HG03066 (cell line): ENCODE data around the gene CNRIP1.

Experiments
- ATAC-seq: cut with Tn5 transposase; IDR thresholded peaks from one replicate; pipeline ENCODE4 v1.9.1; 2021; ENCODE audit warnings: low read depth; ENCODE audit not compliant: unreplicated experiment

CNRIP1 gene

DNA sequence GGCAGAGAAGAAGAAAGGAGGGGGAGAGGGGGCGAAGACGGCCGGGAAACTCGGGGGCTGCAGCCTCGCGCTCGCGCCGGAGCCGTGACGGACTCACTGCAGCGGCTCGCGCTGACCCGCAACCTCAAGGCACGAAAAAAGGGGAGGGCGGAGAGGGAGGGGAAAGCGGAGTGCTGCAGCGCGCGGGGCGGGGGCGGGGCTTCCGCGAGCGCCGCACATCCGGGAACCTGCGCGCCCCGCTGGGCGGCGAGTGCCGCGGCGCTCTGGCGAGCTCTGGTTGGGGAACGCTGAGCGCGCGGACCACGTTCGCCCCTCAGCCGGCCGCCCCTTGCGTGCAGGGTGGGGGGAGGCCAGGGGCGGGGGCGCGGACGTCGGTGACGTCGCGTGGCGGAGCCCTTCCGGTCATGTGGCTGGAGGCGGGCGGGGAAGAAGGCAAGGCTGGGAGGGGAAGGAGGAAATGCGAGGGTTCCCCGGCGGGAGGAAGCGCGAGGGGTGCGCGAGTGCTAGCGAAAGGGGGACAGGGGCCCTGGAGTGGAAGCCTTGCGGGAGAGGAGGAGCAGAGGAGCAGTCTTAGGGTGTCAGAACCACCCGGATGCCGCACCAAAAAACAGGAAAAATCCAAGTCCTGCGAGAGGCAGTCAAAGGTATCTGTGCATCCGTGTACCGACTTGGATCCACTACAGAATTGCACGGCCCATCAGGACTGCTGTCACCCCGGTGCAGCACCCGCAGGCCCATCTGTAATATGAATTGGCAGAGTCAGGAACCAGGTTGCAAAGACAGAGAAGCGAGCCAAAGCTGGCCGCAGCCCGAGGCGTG, 67.1 kb downstream of the CNRIP1 start, which contains the start of gene PPP3R1:
TSS of gene PPP3R1 (minus strand) at position 133 of the 819 bp plus-strand sequence. CDS start 405 bp downstream, outside the sequence.
- ATAC-seq = peak; percentile 71

DNA sequence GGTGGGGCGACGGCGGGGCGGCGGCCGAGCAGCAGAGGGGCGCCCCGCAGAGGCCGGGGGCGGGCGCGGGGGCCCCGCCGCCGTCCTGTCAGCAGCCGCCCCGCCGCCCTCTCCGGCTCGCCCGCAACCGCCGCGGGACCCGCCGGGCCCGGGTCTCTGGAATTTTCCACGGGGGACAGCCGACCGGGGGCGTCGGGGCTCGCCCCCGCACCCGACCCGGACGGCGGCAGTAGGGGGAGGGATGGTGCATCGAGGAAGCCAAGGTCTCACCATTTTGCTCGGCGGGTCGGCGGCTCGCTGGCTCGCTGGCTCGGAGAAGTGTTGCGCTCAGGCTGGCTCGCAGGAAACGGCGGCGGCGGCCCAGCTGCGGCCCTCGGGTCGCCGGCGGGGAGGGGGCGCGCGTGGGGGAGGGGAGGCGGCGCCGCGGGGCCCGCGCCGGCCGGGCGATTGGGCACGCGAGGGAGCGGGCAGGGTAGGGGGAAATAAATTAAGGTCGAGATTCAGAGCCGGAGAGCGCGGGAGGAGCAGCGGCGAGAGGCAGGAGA, 67.8 kb downstream of the CNRIP1 start:
- peak; percentile 7 for ATAC-seq

DNA sequence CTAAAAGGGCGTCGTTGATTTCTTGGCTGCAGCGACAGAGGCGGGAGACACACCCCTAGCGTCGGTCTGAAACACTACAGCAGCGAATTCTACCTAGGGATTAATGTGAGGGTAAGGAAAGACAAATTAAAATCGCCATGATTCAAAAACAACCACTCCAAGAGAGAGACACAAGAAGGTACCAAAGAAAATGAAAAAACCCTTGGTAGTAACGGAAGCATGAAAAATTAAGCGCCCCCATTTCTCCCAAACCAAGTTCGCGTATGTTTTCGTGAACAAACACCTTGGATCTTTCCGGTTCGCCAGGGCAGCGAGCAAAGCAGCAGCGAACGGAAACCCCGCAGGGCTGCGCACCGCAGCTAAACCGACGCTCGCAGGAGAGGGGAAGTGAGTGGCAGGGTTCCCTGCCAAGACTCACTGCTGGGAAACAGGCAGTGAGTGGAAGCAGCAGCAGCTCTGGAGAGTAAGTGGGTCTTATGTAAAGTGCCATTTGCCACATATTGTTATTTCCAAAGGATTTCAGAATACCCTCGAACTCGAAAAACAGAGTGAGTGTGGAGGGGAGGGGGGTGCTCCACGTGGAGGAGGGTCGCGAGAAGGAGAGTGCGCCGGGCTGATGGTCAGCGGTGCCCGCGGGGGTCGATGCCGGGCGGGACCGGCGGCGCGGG, 68.4 kb downstream of the CNRIP1 start:
- ATAC-seq = peak; percentile 48

DNA sequence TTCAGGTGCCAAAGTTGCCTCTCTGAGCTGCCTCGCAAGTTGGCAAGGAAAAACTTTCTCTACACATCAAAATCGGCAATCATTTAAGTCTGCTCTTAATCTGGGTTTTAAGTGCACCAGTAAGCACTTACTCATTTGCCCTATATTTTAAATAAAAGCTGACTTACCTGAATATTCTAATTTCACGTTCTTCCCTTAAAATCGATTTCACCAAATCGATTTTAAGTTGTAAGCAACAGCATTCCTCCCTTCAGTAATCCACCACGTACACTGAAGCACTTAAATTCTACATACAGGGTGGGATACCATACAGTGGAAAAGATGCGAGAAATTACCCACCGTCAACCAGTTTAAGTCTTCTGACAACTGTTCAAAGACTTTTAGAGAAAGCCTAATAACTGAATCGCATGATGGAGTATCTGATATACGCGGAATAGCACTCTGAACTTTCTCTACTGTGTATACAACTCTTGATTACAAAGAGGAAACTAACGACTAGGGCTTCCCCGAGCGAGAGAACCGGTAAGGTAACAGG, 69.0 kb downstream of the CNRIP1 start:
- ATAC-seq = no peak

DNA sequence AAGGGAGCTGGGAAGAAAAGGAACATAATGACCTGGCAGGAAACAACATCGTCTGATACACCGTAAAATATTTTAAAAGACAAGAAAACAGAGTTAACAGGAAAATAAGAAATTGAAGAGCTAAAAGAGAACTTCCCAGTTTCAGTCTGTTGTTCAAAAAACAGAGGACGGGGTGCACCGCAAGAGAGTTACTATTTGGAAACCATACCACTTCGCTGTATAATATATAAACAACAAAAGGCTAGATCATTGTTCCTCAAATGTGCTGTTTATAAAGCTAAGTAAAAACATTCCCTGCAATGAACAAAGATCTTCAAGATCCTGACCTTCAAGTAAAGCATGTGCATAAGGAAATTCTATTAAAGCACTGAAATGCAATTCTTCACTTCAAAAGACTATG, 69.6 kb downstream of the CNRIP1 start:
- no peak for ATAC-seq

DNA sequence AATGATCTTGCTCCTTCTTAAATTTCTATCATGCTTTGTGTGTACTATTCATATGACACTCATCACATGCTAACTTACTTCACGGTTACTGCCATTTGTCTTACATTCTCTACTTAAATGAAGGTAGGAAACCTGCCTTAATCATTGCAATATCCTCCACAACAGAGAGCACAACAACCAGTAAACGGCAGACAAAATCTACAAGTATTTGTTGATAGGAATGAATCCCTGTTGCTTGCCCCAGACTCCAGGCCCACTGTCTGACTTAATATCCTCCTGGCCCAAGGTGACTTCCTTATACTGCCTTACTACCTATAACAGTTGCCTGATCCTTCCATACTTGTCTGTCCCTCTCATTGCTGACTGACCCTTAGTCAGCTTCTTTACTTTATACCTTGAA, 70.9 kb downstream of the CNRIP1 start:
- ATAC-seq = no peak

DNA sequence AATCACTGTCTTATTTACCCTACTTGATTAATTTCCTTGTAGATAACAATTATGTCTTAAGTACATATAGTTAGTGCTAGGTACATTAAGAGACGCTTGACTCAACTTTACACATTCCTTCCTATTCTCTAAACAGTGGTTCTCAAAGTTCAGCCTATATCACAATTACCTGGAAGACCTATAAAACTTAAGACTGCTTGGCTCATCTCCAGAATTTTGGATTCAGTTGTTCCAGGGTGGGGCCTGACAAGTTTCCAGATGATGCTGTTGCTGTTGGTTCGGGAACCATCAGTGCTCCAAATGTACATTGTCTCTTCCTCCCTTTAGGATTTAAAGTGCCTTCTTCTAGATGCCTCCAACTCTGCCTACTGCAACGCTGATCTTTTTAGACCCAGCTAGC, 71.4 kb downstream of the CNRIP1 start:
- ATAC-seq = no peak

DNA sequence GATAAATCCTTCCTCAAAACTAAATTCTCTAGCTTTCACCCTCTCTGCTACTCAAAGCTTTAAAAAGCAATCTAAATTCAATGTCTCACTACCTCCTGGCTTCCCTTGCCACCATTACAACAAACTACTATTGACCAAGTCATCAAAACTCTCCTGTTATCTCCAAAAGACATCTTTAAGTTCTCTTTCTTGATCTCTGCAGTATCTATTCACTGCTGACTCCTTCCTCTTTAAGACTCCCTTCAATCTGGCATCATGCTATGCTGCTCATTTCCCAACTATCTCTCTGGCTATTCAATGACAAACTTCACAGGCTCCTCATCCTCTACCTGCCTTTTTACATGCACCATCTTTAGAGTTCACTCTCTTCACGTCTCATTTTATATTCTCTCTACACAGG, 73.4 kb downstream of the CNRIP1 start:
- no peak for ATAC-seq

DNA sequence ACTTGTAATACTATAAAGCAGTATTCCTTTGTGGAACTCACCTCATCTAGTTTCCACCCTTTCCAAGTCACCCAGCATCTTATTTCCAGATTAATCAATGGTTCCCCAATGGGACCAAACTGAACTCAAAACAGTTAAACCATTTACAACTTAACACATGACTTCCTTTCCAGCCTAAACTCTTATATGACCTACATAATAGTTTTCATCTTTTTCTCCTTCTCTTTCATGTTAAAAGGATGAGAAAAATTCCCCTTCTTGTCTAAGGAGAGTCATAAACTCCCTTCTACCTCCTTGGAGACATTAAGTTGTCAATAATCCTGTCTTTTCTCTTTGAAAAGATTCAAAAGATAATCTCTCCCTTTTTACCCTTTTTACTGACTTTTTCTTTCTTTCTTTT, 74.1 kb downstream of the CNRIP1 start:
- ATAC-seq = no peak

DNA sequence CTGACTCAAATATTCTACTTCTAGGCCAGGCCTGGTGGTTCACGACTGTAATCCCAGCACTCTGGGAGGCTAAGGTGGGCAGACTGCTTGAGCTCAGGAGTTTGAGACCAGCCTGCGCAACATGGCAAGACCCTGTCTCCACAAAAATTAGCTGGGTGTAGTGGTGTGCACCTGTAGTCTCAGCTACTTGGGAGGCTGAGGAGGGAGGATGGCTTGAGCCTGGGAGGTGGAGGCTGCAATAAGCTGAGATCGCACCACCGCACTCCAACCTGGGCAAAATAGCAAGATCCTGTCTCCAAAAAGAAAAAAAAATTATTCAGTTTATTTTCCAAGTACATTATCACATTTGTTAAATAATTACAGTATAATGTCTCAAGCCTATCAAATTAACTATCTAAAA, 74.7 kb downstream of the CNRIP1 start:
- no peak for ATAC-seq

DNA sequence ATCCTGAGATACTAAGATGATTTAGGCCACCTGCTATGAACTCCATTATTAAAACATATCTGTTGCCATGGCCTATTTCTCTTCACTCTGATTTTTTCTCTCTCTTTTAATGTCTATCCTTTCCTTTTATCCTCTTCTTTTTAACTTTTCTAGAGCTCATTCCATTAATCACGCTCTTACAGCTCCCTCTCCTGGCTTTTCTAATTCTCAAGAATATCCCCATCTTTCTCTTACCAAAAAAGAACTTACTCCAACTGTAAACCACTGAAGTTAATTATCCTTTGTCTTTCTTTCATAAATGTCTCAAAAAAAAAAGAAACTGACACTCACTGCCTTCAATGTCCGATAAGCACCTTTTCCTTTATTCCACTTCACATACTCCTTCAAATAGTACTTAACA, 75.3 kb downstream of the CNRIP1 start:
- ATAC-seq = no peak
